Glutamatergic neuron (in vitro differentiated cells): ENCODE measurements around the gene FMNL1. TPM values are rescaled to one million over a fixed set of nuclear protein-coding genes. Genes with fewer than 3 reads are reported as not detected.
"Not testable (repeated sequence)": the region's sequence is repeated elsewhere in the genome, so short reads cannot be mapped to it uniquely, and the experiment has no call there.

Source experiments
- DNase-seq: peaks from one replicate; pipeline ENCODE4 v3.0.0; 2022
- H3K27ac Mint-ChIP-seq: one replicate; pipeline ENCODE4 v1.8.0; 2020; ENCODE audit warnings: mild to moderate bottlenecking, mixed read lengths, inconsistent platforms; ENCODE audit not compliant: unreplicated experiment
- H3K27me3 Mint-ChIP-seq: one replicate; pipeline ENCODE4 v1.8.0; 2020; ENCODE audit warnings: mild to moderate bottlenecking, moderate library complexity, mixed read lengths, inconsistent platforms; ENCODE audit not compliant: unreplicated experiment
- H3K36me3 Mint-ChIP-seq: one replicate; pipeline ENCODE4 v1.8.0; 2020; ENCODE audit warnings: mild to moderate bottlenecking, mixed read lengths, inconsistent platforms; ENCODE audit not compliant: unreplicated experiment
- H3K4me1 Mint-ChIP-seq: one replicate; pipeline ENCODE4 v1.8.0; 2020; ENCODE audit warnings: mild to moderate bottlenecking, low read depth, mixed read lengths, inconsistent platforms; ENCODE audit not compliant: unreplicated experiment
- H3K4me3 Mint-ChIP-seq: one replicate; pipeline ENCODE4 v1.8.0; 2020; ENCODE audit warnings: mild to moderate bottlenecking, mixed read lengths, inconsistent platforms; ENCODE audit not compliant: unreplicated experiment
- H3K9me3 Mint-ChIP-seq: one replicate; pipeline ENCODE4 v1.8.0; 2020; ENCODE audit warnings: mild to moderate bottlenecking, moderate library complexity, mixed read lengths, inconsistent platforms; ENCODE audit not compliant: unreplicated experiment
- total RNA-seq: library from RNA; stranded (reverse); fragmentation: NEBNext Ultra II Directional; extraction: Animal tissue kit (Norgen Biotek cat#: 25700); gene quantifications from one replicate; pipeline ENCODE4 v1.2.1, GENCODE V29; 2021; ENCODE audit not compliant: unreplicated experiment
- TF ChIP-seq, protein P1 (sequence below): fragments of 200-600 bp; sonication (generic); IDR thresholded peaks from one replicate; pipeline ENCODE4 v1.5.0; 2021; ENCODE audit not compliant: partially characterized antibody, unreplicated experiment

Gene FMNL1
- total RNA-seq, 1 donor from 2014 or later: 24.2 TPM

GRCh38 chr17:45195424-45195823, 26.3 kb upstream of the FMNL1 start:
- Mint-ChIP-seq H3K27ac (no peak overlapping the region), H3K4me3 (no peak overlapping the region), H3K36me3 (no peaks in the 10 kb centered on the region), H3K4me1 (peaks cover 4% of the 10 kb centered on the region), H3K27me3 (peaks cover 4% of the 10 kb centered on the region), H3K9me3 (peaks cover 7% of the 10 kb centered on the region)
- TF ChIP-seq, protein P1, sequence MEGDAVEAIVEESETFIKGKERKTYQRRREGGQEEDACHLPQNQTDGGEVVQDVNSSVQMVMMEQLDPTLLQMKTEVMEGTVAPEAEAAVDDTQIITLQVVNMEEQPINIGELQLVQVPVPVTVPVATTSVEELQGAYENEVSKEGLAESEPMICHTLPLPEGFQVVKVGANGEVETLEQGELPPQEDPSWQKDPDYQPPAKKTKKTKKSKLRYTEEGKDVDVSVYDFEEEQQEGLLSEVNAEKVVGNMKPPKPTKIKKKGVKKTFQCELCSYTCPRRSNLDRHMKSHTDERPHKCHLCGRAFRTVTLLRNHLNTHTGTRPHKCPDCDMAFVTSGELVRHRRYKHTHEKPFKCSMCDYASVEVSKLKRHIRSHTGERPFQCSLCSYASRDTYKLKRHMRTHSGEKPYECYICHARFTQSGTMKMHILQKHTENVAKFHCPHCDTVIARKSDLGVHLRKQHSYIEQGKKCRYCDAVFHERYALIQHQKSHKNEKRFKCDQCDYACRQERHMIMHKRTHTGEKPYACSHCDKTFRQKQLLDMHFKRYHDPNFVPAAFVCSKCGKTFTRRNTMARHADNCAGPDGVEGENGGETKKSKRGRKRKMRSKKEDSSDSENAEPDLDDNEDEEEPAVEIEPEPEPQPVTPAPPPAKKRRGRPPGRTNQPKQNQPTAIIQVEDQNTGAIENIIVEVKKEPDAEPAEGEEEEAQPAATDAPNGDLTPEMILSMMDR: no peak
- no peak for DNase-seq

DNA sequence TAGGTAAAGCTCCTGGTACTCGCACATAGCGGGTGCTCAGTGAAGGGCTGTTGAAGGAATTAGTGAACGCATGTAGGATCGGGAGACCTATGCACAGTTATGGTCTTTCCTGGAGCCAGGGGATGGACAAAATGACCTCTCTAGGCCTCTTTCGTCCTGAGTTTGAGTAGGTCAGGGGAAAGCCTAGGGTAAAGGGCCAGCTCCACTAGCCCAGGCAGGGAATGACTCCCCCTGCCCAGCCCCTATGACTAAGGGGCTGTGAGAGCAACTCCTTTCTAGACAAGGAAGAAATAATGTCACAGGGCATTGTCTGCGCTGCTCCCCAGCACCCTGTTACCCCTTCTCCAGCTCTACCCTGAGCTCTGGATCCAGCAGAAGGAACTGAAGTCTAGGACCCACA, 24.6 kb upstream of the FMNL1 start:
- Mint-ChIP-seq H3K27me3 (peaks cover 1% of the 10 kb centered on the region), H3K9me3 (peaks cover 6% of the 10 kb centered on the region), H3K27ac (no peak overlapping the region), H3K36me3 (no peaks in the 10 kb centered on the region), H3K4me1 (peaks cover 2% of the 10 kb centered on the region), H3K4me3 (no peak overlapping the region)
- no peak for DNase-seq
- TF ChIP-seq, protein P1: no peak

DNA sequence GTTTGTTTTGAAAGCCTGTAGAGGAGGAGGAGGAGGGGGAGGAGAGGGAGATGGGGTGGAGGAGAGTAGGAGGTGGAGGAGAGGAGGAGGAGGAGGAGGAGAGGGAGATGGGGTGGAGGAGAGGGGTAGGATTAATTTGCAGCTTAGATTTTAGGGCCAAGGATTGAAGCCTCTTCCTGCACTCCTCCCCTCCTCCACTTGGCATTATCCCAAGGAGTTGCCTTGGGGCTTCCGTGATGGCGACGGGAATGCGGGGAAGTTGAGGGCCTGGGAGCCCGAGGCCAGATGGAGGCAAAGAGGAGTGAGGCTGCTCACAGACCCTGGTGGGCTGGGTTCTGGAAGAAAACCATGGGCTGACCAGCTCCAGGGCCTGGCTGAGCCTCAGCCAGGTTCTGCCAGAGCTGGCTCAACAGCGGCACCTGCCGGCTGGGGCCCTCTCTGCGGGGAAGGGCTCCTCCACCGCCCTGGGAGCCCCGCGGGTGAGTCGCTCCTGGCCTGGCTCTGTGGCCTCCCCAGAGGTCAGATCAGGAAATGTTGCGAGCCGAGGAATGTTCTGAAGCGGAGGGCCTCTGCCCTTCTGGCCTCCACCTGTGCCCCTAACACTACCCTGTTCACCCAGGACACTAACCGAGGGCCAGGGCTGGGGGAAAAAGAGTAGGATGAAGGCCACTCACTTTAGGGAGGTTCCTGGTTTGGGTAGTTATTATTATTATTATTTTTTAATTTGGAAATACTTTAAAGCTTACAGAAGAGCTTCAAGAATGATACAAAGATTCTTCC, 23.9 kb upstream of the FMNL1 start:
- H3K36me3 Mint-ChIP-seq: no peaks in the 10 kb centered on the region
- peaks cover 1% of the 10 kb centered on the region for H3K27me3 Mint-ChIP-seq
- TF ChIP-seq, protein P1: peak; percentile 90
- DNase-seq: peak; percentile 98
- H3K27ac Mint-ChIP-seq: no peak overlapping the region
- peaks cover 6% of the 10 kb centered on the region for H3K9me3 Mint-ChIP-seq
- H3K4me1 Mint-ChIP-seq: peaks cover 2% of the 10 kb centered on the region
- H3K4me3 Mint-ChIP-seq: no peak overlapping the region

DNA sequence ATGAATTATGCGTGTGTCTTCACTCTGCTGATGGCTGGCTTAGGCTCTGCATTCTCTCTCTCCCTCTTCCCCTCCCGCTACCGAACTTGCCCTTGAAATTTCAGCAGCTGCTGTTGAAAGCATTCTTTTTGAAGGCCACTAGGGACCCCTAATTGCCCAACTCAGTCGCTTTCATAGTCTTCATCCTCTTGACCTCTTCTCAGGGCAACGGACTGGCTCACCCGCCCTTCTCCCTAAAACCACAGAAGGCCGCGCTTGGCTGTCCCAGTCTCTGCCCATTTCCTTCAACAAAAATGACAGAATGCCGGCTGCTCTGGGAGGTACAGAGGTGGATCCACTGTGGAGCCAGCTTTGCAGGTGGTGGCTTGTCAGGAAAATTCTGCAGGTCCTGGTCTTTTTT, 21.0 kb upstream of the FMNL1 start:
- H3K27me3 Mint-ChIP-seq: peaks cover 1% of the 10 kb centered on the region
- no peak overlapping the region for H3K4me3 Mint-ChIP-seq
- H3K4me1 Mint-ChIP-seq: peaks cover 2% of the 10 kb centered on the region
- no peak overlapping the region for H3K27ac Mint-ChIP-seq
- peak; percentile 35 for DNase-seq
- TF ChIP-seq, protein P1: no peak
- peaks cover 6% of the 10 kb centered on the region for H3K9me3 Mint-ChIP-seq
- no peaks in the 10 kb centered on the region for H3K36me3 Mint-ChIP-seq

GRCh38 chr17:45201457-45201856, 20.2 kb upstream of the FMNL1 start:
- no peak overlapping the region for H3K27ac Mint-ChIP-seq
- TF ChIP-seq, protein P1: no peak
- H3K4me3 Mint-ChIP-seq: no peak overlapping the region
- no peak for DNase-seq
- H3K9me3 Mint-ChIP-seq: peaks cover 6% of the 10 kb centered on the region
- peaks cover 1% of the 10 kb centered on the region for H3K27me3 Mint-ChIP-seq
- peaks cover 2% of the 10 kb centered on the region for H3K4me1 Mint-ChIP-seq
- no peaks in the 10 kb centered on the region for H3K36me3 Mint-ChIP-seq

DNA sequence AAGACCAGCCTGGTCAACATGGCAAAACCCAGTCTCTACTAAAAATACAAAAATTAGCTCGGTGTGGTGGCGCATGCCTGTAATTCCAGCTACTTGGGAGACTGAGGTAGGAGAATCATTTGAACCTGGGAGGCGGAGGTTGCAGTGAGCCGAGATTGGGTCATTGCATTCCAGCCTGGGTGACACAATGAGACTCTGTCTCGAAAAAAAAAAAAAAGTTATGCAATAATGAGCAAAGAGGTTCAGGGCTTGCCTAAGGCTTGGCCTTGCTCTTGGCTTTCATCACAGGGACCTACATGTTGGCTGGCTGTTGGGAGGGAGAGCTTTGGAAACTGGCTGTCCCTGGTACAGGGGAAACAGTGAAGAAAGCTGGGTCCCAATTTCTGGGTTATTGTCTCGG, 19.8 kb upstream of the FMNL1 start:
- H3K4me1 Mint-ChIP-seq, H3K27ac Mint-ChIP-seq, H3K4me3 Mint-ChIP-seq, H3K9me3 Mint-ChIP-seq, H3K27me3 Mint-ChIP-seq, H3K36me3 Mint-ChIP-seq, DNase-seq: not testable (repeated sequence)
